ENCODE data around the gene NELL2. TPM values are rescaled to one million over a fixed set of nuclear protein-coding genes. Genes with fewer than 3 reads are reported as not detected.
A peak's percentile ranks its signal among the peaks of the same experiment; 100 is the strongest.
"Not testable (repeated sequence)": the region's sequence is repeated elsewhere in the genome, so short reads cannot be mapped to it uniquely, and the experiment has no call there.

NELL2 gene
- 100 to 1,000 TPM; 105 to 241 TPM for total RNA-seq
- polyA plus RNA-seq (ENCODE audit: insufficient read length in 2 of 2): 100 to 1,000 TPM; 103 to 149 TPM
- long read RNA-seq, donor 1, transcript NELL2-203 (20 exons, 3,612 nt): major isoform, 10 of 104 reads
- long read RNA-seq, donor 1, transcript NELL2-206 (2 exons, 827 nt): minor isoform, 9 of 104 reads
- long read RNA-seq, donor 1, partial matches to known transcripts: 81 of 104 reads
- long read RNA-seq, donor 1, other reads (novel, unspliced or antisense): 0 of 104 reads
- long read RNA-seq, donor 2, transcript NELL2-203 (20 exons, 3,612 nt): major isoform, 9 of 38 reads
- long read RNA-seq, donor 2, transcript NELL2-206 (2 exons, 827 nt): minor isoform, 6 of 38 reads
- long read RNA-seq, donor 2, partial matches to known transcripts: 22 of 38 reads
- long read RNA-seq, donor 2, other reads (novel, unspliced or antisense): 0 of 38 reads
- long read RNA-seq, donor 3, transcript NELL2-203 (20 exons, 3,612 nt): minor isoform, 10 of 39 reads
- long read RNA-seq, donor 3, transcript NELL2-206 (2 exons, 827 nt): major isoform, 13 of 39 reads
- long read RNA-seq, donor 3, partial matches to known transcripts: 13 of 39 reads
- long read RNA-seq, donor 3, other reads (novel, unspliced or antisense): 0 of 39 reads
- long read RNA-seq, donor 4, partial matches to known transcripts: 7 of 13 reads
- long read RNA-seq, donor 4, other reads (novel, unspliced or antisense): 0 of 13 reads

- Histone ChIP-seq H3K27me3 (ENCODE audit: control insufficient read depth, insufficient read depth, low read length) (peaks cover 9% of the 10 kb centered on the region), H3K4me1 (ENCODE audit: control insufficient read depth, insufficient read depth, low read length) (peaks cover 15% of the 10 kb centered on the region), H3K36me3 (ENCODE audit: control insufficient read depth, insufficient read depth, low read length) (no peaks in the 10 kb centered on the region), H3K4me3 (ENCODE audit: low read depth, low read length) (peak within 1 kb of the TSS; percentile 63), H3K27ac (ENCODE audit: low read depth, low read length) (peak within 1 kb of the TSS; percentile 72), H3K9me3 (ENCODE audit: control insufficient read depth, insufficient read depth, low read length) (no peaks in the 10 kb centered on the region)
- peak in 5 of 6 donors; percentile 44 to 92 (median 55) for DNase-seq (ENCODE audit: low read depth in 4 of 6, low spot score in 6 of 6)
- 0% methylated on average over 43 of the region's 53 CpGs for WGBS (ENCODE audit: insufficient coverage)
Observed at GRCh38 chr12:44875954-44876543, at the start of gene NELL2. NELL2 (minus strand) TSS chr12:44876315; CDS start chr12:44875869, 446 bp downstream.

DNA sequence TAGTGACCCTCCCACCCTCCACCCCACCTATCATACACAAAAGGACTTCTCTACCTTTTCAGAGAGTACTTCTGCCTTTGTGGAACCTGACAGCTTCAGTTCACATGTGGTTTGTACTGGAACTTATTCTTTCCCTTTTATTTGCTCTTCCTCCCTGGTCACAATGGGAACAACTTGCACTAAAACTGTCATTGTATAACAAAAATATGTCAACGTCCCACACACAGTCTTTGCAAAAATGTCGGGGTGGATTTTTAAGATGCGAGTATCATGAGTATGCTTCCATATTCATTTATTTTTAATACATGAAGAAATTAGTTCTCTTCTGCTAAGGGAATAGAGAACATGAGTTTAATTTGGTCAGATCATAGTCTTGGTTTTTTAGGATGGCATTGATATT, 45.6 kb upstream of the NELL2 start:
- no peak overlapping the region for H3K4me3 ChIP-seq (ENCODE audit: low read depth, low read length)
- H3K27me3 ChIP-seq (ENCODE audit: control insufficient read depth, insufficient read depth, low read length): no peaks in the 10 kb centered on the region
- H3K9me3 ChIP-seq (ENCODE audit: control insufficient read depth, insufficient read depth, low read length): no peaks in the 10 kb centered on the region
- H3K27ac ChIP-seq (ENCODE audit: low read depth, low read length): no peak overlapping the region
- no peaks in the 10 kb centered on the region for H3K4me1 ChIP-seq (ENCODE audit: control insufficient read depth, insufficient read depth, low read length)
- WGBS (ENCODE audit: insufficient coverage): no CpG with 5 or more reads among the region's 3 CpGs
- H3K36me3 ChIP-seq (ENCODE audit: control insufficient read depth, insufficient read depth, low read length): no peaks in the 10 kb centered on the region
- no peak for DNase-seq (ENCODE audit: low read depth in 4 of 6, low spot score in 6 of 6)

DNA sequence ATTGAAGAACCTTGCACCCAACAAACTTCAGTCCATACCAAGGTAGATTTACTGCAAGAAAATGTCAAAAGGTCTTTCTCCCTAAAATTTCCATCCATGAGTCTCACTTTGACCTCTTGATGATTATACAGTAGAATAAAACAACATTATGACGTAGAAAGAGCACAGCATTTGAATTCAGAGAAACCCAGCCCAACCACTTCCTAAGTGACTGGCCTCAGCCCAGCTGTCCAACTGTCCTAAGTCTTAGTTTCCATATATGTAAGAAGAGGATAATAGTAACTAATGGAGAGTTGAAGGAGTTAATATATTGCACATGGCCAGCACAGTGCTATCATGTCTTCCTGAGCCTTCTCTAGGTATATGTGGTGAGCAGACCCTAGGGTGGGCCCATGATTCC, 41.0 kb upstream of the NELL2 start:
- H3K4me1 ChIP-seq (ENCODE audit: control insufficient read depth, insufficient read depth, low read length): no peaks in the 10 kb centered on the region
- no peaks in the 10 kb centered on the region for H3K36me3 ChIP-seq (ENCODE audit: control insufficient read depth, insufficient read depth, low read length)
- no peak overlapping the region for H3K4me3 ChIP-seq (ENCODE audit: low read depth, low read length)
- DNase-seq (ENCODE audit: low read depth in 4 of 6, low spot score in 6 of 6): no peak
- no peaks in the 10 kb centered on the region for H3K9me3 ChIP-seq (ENCODE audit: control insufficient read depth, insufficient read depth, low read length)
- no peak overlapping the region for H3K27ac ChIP-seq (ENCODE audit: low read depth, low read length)
- no peaks in the 10 kb centered on the region for H3K27me3 ChIP-seq (ENCODE audit: control insufficient read depth, insufficient read depth, low read length)
- no CpG with 5 or more reads among the region's 1 CpG for WGBS (ENCODE audit: insufficient coverage)

DNA sequence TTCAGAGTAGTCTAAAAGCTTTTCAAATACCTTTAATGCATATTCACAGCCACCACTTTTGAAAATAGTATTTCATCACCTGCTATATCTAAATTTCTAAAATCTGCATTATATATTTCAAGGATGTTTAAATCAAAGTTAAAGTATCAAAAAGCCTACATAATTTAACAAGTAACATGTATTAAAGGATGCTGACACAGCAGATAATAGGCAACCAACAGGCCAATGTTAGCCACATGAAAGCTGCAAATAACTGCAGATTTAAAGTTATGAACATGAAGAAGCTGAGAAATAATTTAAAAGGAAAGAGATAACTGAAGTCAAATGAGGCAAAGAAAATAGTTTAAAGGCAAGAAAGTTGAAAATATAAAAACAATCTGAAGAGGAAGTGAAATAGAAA, 39.8 kb upstream of the NELL2 start:
- Histone ChIP-seq H3K36me3 (ENCODE audit: control insufficient read depth, insufficient read depth, low read length) (no peaks in the 10 kb centered on the region), H3K4me3 (ENCODE audit: low read depth, low read length) (no peak overlapping the region), H3K9me3 (ENCODE audit: control insufficient read depth, insufficient read depth, low read length) (no peaks in the 10 kb centered on the region), H3K27ac (ENCODE audit: low read depth, low read length) (no peak overlapping the region), H3K27me3 (ENCODE audit: control insufficient read depth, insufficient read depth, low read length) (no peaks in the 10 kb centered on the region), H3K4me1 (ENCODE audit: control insufficient read depth, insufficient read depth, low read length) (no peaks in the 10 kb centered on the region)
- no peak for DNase-seq (ENCODE audit: low read depth in 4 of 6, low spot score in 6 of 6)

DNA sequence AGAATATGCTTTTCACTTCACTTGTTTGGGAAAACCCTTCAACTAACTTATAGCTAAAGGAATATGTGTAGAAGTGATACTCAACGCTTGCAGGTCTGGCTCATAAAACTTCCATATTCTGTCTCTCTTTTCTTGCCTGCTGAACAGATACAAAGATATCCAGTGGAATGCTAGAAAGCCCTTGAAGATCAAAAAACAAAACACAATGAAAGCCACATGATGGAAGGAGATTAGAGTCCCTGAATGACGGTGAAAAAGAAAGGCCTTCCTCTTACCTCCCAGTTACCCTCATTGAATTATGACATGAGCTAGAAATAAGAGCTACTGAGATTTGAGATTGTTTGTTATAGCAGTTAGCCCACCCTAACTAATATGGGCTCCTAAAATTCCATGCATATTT, 28.2 kb upstream of the NELL2 start:
- no peaks in the 10 kb centered on the region for H3K36me3 ChIP-seq (ENCODE audit: control insufficient read depth, insufficient read depth, low read length)
- DNase-seq (ENCODE audit: low read depth in 4 of 6, low spot score in 6 of 6): no peak
- no peaks in the 10 kb centered on the region for H3K9me3 ChIP-seq (ENCODE audit: control insufficient read depth, insufficient read depth, low read length)
- WGBS (ENCODE audit: insufficient coverage): no CpG with 5 or more reads among the region's 2 CpGs
- H3K4me3 ChIP-seq (ENCODE audit: low read depth, low read length): no peak overlapping the region
- H3K4me1 ChIP-seq (ENCODE audit: control insufficient read depth, insufficient read depth, low read length): no peaks in the 10 kb centered on the region
- no peaks in the 10 kb centered on the region for H3K27me3 ChIP-seq (ENCODE audit: control insufficient read depth, insufficient read depth, low read length)
- no peak overlapping the region for H3K27ac ChIP-seq (ENCODE audit: low read depth, low read length)

DNA sequence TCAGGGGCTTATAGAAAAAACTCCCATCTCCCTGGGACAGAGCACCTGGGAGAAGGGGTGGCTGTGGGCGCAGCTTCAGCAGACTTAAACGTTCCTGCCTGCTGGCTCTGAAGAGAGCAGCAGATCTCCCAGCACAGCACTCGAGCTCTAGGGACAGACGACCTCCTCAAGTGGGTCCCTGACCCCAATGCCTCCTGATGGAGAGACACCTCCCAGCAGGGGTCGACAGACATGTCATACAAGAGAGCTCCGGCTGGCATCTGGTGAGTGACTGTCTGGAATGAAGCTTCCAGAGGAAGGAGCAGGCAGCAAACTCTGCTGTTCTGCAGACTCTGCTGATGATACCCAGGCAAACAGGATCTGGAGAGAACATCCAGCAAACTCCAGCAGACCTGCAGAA, 22.0 kb upstream of the NELL2 start:
- not testable (repeated sequence) for DNase-seq (ENCODE audit: low read depth in 4 of 6, low spot score in 6 of 6); H3K27ac ChIP-seq (ENCODE audit: low read depth, low read length); H3K4me1 ChIP-seq (ENCODE audit: control insufficient read depth, insufficient read depth, low read length); H3K36me3 ChIP-seq (ENCODE audit: control insufficient read depth, insufficient read depth, low read length); H3K9me3 ChIP-seq (ENCODE audit: control insufficient read depth, insufficient read depth, low read length); H3K4me3 ChIP-seq (ENCODE audit: low read depth, low read length); H3K27me3 ChIP-seq (ENCODE audit: control insufficient read depth, insufficient read depth, low read length)
- WGBS (ENCODE audit: insufficient coverage): 92% methylated on average over 4 of the region's 6 CpGs

DNA sequence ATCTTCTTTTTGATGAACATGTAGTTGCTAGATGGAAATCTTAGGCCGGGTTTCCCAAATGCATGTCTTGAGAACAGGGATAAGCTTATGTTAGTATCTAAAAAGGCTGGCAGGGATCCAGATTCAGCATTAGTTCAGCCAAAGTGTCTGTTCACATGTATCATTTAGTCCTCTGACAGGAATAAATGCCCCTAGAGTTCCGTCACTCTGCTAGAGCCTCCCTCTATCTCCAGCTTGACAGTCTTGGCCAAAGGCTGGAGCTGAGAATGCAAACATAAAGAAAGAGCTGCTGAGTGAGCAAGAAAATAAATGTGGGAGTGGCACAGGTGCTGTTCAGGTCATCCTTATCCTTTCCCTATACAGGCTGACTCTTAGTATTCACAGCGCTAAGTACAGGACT, 13.8 kb upstream of the NELL2 start:
- 100% methylated on average over 1 of the region's 3 CpGs for WGBS (ENCODE audit: insufficient coverage)
- Histone ChIP-seq H3K27me3 (ENCODE audit: control insufficient read depth, insufficient read depth, low read length) (no peaks in the 10 kb centered on the region), H3K9me3 (ENCODE audit: control insufficient read depth, insufficient read depth, low read length) (no peaks in the 10 kb centered on the region), H3K4me1 (ENCODE audit: control insufficient read depth, insufficient read depth, low read length) (no peaks in the 10 kb centered on the region), H3K36me3 (ENCODE audit: control insufficient read depth, insufficient read depth, low read length) (no peaks in the 10 kb centered on the region), H3K27ac (ENCODE audit: low read depth, low read length) (no peak overlapping the region), H3K4me3 (ENCODE audit: low read depth, low read length) (no peak overlapping the region)
- peak in 1 of 6 donors; percentile 18 for DNase-seq (ENCODE audit: low read depth in 4 of 6, low spot score in 6 of 6)

GRCh38 chr12:44889162-44889561, 13.0 kb upstream of the NELL2 start:
- Histone ChIP-seq H3K27ac (ENCODE audit: low read depth, low read length) (no peak overlapping the region), H3K9me3 (ENCODE audit: control insufficient read depth, insufficient read depth, low read length) (no peaks in the 10 kb centered on the region), H3K36me3 (ENCODE audit: control insufficient read depth, insufficient read depth, low read length) (no peaks in the 10 kb centered on the region), H3K27me3 (ENCODE audit: control insufficient read depth, insufficient read depth, low read length) (no peaks in the 10 kb centered on the region), H3K4me1 (ENCODE audit: control insufficient read depth, insufficient read depth, low read length) (no peaks in the 10 kb centered on the region), H3K4me3 (ENCODE audit: low read depth, low read length) (no peak overlapping the region)
- DNase-seq (ENCODE audit: low read depth in 4 of 6, low spot score in 6 of 6): no peak
- 76% methylated on average over 2 of the region's 3 CpGs for WGBS (ENCODE audit: insufficient coverage)

DNA sequence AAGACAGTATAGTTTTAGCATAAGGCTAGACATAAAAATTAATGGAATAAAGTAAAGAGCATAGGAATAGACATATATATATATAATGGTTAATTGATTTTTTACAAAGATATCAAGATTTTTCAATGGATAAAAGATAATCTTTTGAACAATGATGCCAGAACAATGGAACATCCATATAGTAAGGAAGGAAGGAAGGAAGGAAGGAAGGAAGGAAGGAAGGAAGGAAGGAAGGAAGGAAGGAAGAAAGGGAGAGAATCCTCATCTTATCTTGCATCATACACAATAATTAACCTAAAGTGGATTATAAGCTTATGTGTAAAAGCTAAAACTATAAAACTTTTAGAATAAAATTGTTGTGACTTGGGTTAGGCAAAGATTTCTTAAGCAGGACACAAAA, 9.8 kb upstream of the NELL2 start:
- no peak overlapping the region for H3K27ac ChIP-seq (ENCODE audit: low read depth, low read length)
- no peaks in the 10 kb centered on the region for H3K36me3 ChIP-seq (ENCODE audit: control insufficient read depth, insufficient read depth, low read length)
- peaks cover 2% of the 10 kb centered on the region for H3K9me3 ChIP-seq (ENCODE audit: control insufficient read depth, insufficient read depth, low read length)
- no peak overlapping the region for H3K4me3 ChIP-seq (ENCODE audit: low read depth, low read length)
- H3K27me3 ChIP-seq (ENCODE audit: control insufficient read depth, insufficient read depth, low read length): no peaks in the 10 kb centered on the region
- DNase-seq (ENCODE audit: low read depth in 4 of 6, low spot score in 6 of 6): no peak
- no peaks in the 10 kb centered on the region for H3K4me1 ChIP-seq (ENCODE audit: control insufficient read depth, insufficient read depth, low read length)
